Measurements from ENCODE around the gene ALG14. TPM values are rescaled to one million over a fixed set of nuclear protein-coding genes. Genes with fewer than 3 reads are reported as not detected.

Gene ALG14
- total and polyA plus RNA-seq, 9 donors: 3.2 to 9.3 (median 7.1) TPM

- 66% methylated on average over 3 of the region's 6 CpGs for WGBS (ENCODE audit: insufficient coverage)
- H3K4me3 ChIP-seq (ENCODE audit: low read length): no peak overlapping the region
- DNase-seq: peak; percentile 80
- H3K9me3 ChIP-seq (replicated peaks; ENCODE audit: control insufficient read depth, low read depth, low read length): no peaks in the 10 kb centered on the region
- H3K27me3 ChIP-seq (ENCODE audit: control insufficient read depth, insufficient read depth, low read length): no peaks in the 10 kb centered on the region
- H3K4me1 ChIP-seq (ENCODE audit: control insufficient read depth, insufficient read depth, low read length): peaks cover 9% of the 10 kb centered on the region
- no peaks in the 10 kb centered on the region for H3K36me3 ChIP-seq (ENCODE audit: control insufficient read depth, insufficient read depth, low read length)
- H3K27ac ChIP-seq (ENCODE audit: low read length): peak overlapping the region; percentile 84
Measured at GRCh38 chr1:94989911-94990473, 82.8 kb downstream of the ALG14 start.

GRCh38 chr1:94989398-94989797 lies 83.4 kb downstream of the ALG14 start:
- no peaks in the 10 kb centered on the region for H3K27me3 ChIP-seq (ENCODE audit: control insufficient read depth, insufficient read depth, low read length)
- peak overlapping the region; percentile 84 for H3K27ac ChIP-seq (ENCODE audit: low read length)
- 33% methylated on average over 1 of the region's 1 CpG for WGBS (ENCODE audit: insufficient coverage)
- no peak overlapping the region for H3K4me3 ChIP-seq (ENCODE audit: low read length)
- no peak for DNase-seq
- H3K9me3 ChIP-seq (replicated peaks; ENCODE audit: control insufficient read depth, low read depth, low read length): no peaks in the 10 kb centered on the region
- no peaks in the 10 kb centered on the region for H3K36me3 ChIP-seq (ENCODE audit: control insufficient read depth, insufficient read depth, low read length)
- peaks cover 9% of the 10 kb centered on the region for H3K4me1 ChIP-seq (ENCODE audit: control insufficient read depth, insufficient read depth, low read length)

DNA sequence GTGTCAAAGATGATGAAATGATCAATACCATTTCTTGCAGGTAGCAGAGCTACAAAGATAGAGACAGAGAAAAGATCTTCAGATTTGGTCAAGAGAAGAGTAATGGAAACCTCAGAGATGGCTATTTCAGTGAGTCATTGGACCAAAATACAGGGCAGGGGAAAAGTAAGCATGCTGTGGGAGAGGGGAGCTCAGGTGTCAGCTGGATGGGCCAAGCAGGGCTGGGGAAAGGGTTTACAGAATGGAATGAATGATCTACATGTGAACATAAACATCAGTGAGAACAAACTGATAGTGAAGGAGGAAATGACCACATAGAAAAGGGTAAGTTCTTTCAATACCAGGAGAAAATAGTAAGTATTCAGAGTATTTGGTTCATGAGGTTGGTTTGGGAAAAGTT lies 84.4 kb downstream of the ALG14 start:
- Histone ChIP-seq H3K27ac (ENCODE audit: low read length) (no peak overlapping the region), H3K27me3 (ENCODE audit: control insufficient read depth, insufficient read depth, low read length) (no peaks in the 10 kb centered on the region), H3K36me3 (ENCODE audit: control insufficient read depth, insufficient read depth, low read length) (no peaks in the 10 kb centered on the region), H3K4me3 (ENCODE audit: low read length) (no peak overlapping the region), H3K4me1 (ENCODE audit: control insufficient read depth, insufficient read depth, low read length) (peaks cover 11% of the 10 kb centered on the region), H3K9me3 (replicated peaks; ENCODE audit: control insufficient read depth, low read depth, low read length) (no peaks in the 10 kb centered on the region)
- DNase-seq: no peak

DNA sequence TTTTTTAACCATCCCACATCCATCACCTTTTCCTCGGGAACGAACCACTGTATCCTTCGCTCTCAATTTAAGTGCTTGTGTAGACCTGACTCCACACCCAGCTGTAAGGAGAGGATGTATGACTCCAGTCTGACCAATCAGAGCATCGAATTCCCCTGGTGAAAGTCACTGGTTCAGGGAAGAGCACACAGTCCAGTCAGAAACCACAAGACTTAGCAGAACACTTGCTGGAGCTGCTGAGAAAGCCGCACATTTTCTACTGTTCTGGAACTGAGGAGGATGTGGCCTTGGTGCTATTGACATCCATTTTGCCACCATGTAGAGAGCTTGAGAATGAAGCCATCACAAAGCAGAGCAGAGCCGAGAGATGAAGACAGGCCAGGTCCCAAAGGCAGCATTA lies 86.0 kb downstream of the ALG14 start:
- no peaks in the 10 kb centered on the region for H3K36me3 ChIP-seq (ENCODE audit: control insufficient read depth, insufficient read depth, low read length)
- no peak for DNase-seq
- WGBS (ENCODE audit: insufficient coverage): 80% methylated on average over 2 of the region's 6 CpGs

DNA sequence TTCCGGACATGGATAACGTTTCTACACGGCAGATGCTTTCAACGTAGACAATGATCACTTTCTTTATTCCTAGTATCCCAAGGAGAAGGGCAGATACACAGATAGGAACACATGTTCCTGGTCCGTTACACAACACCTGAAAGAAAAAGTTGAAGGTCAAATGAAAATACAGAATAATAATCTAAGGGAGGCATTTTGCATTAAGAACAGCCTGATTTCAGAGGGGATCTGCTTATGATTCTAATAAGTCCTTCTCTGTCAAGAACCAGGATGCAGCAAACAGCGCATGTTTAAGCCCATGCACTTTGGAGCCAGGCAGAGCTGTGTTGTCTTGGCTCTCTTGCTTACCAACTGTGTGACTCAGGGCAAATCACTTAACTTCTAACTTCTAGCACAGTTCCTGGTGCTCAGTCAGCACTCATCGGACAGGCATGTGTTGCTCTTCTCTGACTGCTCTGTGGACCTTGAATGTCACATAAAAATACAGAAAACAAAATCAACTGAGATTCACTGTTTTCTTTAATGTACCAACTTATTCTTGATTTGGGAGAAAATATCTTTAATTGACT lies 89.5 kb downstream of the ALG14 start:
- no peaks in the 10 kb centered on the region for H3K36me3 ChIP-seq (ENCODE audit: control insufficient read depth, insufficient read depth, low read length)
- H3K27me3 ChIP-seq (ENCODE audit: control insufficient read depth, insufficient read depth, low read length): no peaks in the 10 kb centered on the region
- no peak overlapping the region for H3K4me3 ChIP-seq (ENCODE audit: low read length)
- DNase-seq: peak; percentile 84
- H3K27ac ChIP-seq (ENCODE audit: low read length): peak overlapping the region; percentile 88
- 13% methylated on average over 5 of the region's 7 CpGs for WGBS (ENCODE audit: insufficient coverage)
- H3K9me3 ChIP-seq (replicated peaks; ENCODE audit: control insufficient read depth, low read depth, low read length): no peaks in the 10 kb centered on the region
- peaks cover 12% of the 10 kb centered on the region for H3K4me1 ChIP-seq (ENCODE audit: control insufficient read depth, insufficient read depth, low read length)

More for the DNA sequence above, 86.0 kb downstream of the ALG14 start:
- no peak overlapping the region for H3K4me3 ChIP-seq (ENCODE audit: low read length)
- no peaks in the 10 kb centered on the region for H3K9me3 ChIP-seq (replicated peaks; ENCODE audit: control insufficient read depth, low read depth, low read length)
- H3K4me1 ChIP-seq (ENCODE audit: control insufficient read depth, insufficient read depth, low read length): peaks cover 14% of the 10 kb centered on the region
- H3K27me3 ChIP-seq (ENCODE audit: control insufficient read depth, insufficient read depth, low read length): no peaks in the 10 kb centered on the region
- no peak overlapping the region for H3K27ac ChIP-seq (ENCODE audit: low read length)

DNA sequence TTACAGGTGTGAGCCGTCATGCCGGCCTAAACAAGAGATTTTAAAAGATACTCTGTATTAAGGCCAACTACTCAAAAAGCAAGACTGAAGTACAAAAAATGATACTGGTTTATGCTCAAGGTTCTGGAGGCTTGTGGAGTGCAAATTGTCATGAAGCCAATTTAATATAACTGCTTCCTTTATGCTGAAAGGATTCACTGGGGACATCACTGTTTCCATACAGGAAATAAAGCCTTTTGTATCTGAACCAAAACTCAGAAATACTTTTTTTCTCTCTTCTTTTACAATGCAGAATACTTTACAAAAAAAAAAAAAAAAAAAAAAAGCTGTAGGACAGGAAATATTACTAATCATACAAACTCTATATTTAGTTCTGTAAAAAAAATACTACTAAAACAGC lies 90.4 kb downstream of the ALG14 start:
- DNase-seq: peak; percentile 95
- WGBS (ENCODE audit: insufficient coverage): no CpG with 5 or more reads among the region's 2 CpGs
- Histone ChIP-seq H3K4me3 (ENCODE audit: low read length) (no peak overlapping the region), H3K27me3 (ENCODE audit: control insufficient read depth, insufficient read depth, low read length) (no peaks in the 10 kb centered on the region), H3K4me1 (ENCODE audit: control insufficient read depth, insufficient read depth, low read length) (peaks cover 12% of the 10 kb centered on the region), H3K27ac (ENCODE audit: low read length) (peak overlapping the region; percentile 88), H3K36me3 (ENCODE audit: control insufficient read depth, insufficient read depth, low read length) (no peaks in the 10 kb centered on the region), H3K9me3 (replicated peaks; ENCODE audit: control insufficient read depth, low read depth, low read length) (no peaks in the 10 kb centered on the region)

DNA sequence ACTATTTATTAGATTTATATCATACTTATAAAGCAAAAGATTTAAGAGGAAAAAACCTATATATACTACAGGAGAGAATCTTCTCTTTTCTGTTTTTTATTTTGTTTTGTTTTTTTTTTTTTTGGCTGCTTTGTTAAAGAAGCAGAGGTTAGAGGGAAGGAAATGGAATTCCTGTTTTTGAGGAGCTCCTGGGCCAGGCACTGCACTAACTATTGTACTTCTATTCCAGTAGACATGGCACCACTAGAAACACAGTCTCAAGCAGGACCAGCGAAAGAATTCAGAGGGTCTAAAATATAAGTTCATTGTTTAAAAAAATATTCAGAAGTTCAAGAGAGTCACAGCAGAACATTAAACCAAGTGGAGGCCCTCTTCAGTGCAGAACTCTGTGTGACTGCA lies 91.2 kb downstream of the ALG14 start:
- Histone ChIP-seq H3K9me3 (replicated peaks; ENCODE audit: control insufficient read depth, low read depth, low read length) (no peaks in the 10 kb centered on the region), H3K27me3 (ENCODE audit: control insufficient read depth, insufficient read depth, low read length) (no peaks in the 10 kb centered on the region), H3K36me3 (ENCODE audit: control insufficient read depth, insufficient read depth, low read length) (no peaks in the 10 kb centered on the region), H3K4me3 (ENCODE audit: low read length) (no peak overlapping the region), H3K4me1 (ENCODE audit: control insufficient read depth, insufficient read depth, low read length) (peaks cover 12% of the 10 kb centered on the region), H3K27ac (ENCODE audit: low read length) (peak overlapping the region; percentile 78)
- no CpG with 5 or more reads among the region's 1 CpG for WGBS (ENCODE audit: insufficient coverage)
- no peak for DNase-seq

DNA sequence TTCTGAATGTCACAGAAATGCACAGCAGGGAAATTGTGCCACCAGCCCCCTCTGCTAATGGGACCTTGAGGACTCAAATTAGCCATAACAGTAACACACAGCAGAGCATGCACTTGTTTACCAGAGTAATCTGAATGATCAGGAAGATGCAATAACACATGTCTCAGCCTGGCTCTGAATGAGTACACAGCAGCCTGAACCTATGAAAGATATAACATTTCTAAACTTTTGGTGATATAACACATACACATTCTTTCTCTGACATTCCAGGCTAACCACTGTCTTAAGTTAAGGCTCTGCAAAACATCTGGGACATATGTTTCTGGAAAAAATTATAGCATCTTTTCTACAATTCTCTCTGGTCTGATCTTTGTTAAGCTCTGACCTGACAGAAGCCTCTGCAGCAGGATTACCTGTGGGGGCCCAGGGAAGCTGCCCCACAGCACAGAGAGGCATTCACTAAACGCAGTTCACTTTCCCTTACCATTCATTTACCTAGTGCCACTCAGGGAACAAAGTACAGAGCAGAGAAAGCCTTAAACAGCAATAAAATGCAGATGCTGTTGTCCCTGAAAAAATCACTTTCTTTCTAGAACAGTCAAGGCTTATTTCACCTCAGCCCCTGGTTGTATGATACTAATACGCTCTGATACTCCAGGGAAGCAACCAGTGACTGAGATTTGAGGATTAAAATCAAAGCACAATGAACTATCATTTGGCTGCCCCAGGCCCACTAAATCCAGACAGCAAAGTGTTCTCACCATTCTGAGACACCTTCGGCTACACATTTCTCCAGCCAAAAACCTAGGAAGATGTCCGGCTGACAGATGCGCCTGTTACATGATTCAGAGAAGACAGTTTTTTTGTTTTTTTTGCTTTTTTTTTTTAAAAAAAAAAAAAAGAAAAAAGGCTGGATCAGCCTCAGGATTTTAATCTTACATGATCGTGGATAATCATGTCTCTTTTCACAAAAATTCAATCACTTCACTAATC lies 91.9 kb downstream of the ALG14 start:
- Histone ChIP-seq H3K27ac (ENCODE audit: low read length) (peak overlapping the region; percentile 81), H3K36me3 (ENCODE audit: control insufficient read depth, insufficient read depth, low read length) (no peaks in the 10 kb centered on the region), H3K4me3 (ENCODE audit: low read length) (no peak overlapping the region), H3K27me3 (ENCODE audit: control insufficient read depth, insufficient read depth, low read length) (no peaks in the 10 kb centered on the region), H3K9me3 (replicated peaks; ENCODE audit: control insufficient read depth, low read depth, low read length) (no peaks in the 10 kb centered on the region), H3K4me1 (ENCODE audit: control insufficient read depth, insufficient read depth, low read length) (peaks cover 12% of the 10 kb centered on the region)
- WGBS (ENCODE audit: insufficient coverage): 29% methylated on average over 1 of the region's 6 CpGs
- DNase-seq: peak; percentile 72

DNA sequence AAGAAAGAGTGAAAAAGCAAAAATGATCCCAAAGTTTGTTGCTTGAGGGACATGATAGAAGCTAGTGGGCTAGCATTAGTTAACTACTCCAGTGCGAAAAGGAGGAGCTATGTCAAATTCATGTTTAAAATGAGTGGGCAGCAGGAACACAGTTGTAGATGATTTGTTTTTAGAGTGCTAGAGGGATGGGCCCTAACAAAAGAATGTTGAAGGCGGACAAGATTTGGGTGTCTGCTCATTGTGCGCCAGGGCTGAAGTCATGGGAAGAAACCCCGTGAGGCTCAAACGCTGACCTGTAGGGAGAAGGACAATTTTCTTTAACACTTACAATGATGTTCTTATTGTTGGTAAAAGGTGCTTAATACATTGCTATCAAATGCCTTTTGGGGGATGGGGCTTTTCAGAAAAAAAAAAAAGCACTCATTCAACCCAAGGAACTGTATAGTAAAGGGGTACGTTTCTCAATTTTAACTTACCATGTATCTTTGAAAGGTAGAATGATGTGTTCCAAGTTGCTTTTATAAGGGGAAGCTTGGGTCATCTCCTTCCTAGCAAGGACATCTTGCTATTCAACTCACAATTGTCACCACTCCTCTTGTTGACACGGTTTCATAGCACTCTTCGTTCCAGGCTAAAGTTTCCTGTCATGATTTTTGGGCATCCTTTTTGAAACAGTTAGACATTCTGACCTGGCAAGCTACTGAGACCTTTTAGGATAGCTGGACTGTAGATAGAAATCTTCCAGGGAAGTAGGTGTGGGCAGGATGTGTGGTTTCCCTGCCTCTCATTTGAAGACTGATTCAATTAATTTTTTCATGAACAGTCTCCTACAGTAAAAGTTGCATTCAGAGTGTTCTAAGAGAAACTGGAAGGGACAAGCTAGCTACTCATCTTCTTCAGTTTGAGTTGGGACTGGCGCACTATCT lies 92.8 kb downstream of the ALG14 start:
- H3K4me1 ChIP-seq (ENCODE audit: control insufficient read depth, insufficient read depth, low read length): peaks cover 14% of the 10 kb centered on the region
- peak; percentile 63 for DNase-seq
- no peaks in the 10 kb centered on the region for H3K27me3 ChIP-seq (ENCODE audit: control insufficient read depth, insufficient read depth, low read length)
- peaks cover 2% of the 10 kb centered on the region for H3K9me3 ChIP-seq (replicated peaks; ENCODE audit: control insufficient read depth, low read depth, low read length)
- no peaks in the 10 kb centered on the region for H3K36me3 ChIP-seq (ENCODE audit: control insufficient read depth, insufficient read depth, low read length)
- no peak overlapping the region for H3K4me3 ChIP-seq (ENCODE audit: low read length)
- H3K27ac ChIP-seq (ENCODE audit: low read length): peak overlapping the region; percentile 81
- WGBS (ENCODE audit: insufficient coverage): 66% methylated on average over 6 of the region's 9 CpGs

Measured in muscle of leg (tissue), 11 donors.